ENCODE data around the gene SIRT3.

DNA sequence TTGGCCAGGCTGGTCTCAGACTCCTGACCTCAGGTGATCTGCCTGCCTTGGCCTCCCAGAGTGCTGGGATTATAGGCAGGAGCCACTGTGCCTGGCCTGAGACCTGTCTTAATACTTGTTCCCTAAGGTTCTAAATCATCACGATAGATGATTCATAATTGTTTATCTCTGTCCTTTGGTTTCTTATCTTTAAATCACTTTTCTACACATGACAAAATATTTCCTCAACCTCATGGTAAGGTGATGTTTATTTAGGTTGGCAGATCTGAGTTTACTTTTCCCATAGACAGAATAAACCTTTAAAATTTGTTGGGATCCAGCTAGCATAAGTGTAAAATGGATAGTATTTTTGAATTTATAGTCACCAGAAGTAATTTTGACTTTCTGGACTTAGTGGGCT lies 4.2 kb upstream of the SIRT3 start:
- TF ChIP-seq ZNF19 (tag by site-specific recombination; IDR thresholded peaks at IDR 0.05; ENCODE audit: low read depth), result no peak
- TF ChIP-seq, protein P1, sequence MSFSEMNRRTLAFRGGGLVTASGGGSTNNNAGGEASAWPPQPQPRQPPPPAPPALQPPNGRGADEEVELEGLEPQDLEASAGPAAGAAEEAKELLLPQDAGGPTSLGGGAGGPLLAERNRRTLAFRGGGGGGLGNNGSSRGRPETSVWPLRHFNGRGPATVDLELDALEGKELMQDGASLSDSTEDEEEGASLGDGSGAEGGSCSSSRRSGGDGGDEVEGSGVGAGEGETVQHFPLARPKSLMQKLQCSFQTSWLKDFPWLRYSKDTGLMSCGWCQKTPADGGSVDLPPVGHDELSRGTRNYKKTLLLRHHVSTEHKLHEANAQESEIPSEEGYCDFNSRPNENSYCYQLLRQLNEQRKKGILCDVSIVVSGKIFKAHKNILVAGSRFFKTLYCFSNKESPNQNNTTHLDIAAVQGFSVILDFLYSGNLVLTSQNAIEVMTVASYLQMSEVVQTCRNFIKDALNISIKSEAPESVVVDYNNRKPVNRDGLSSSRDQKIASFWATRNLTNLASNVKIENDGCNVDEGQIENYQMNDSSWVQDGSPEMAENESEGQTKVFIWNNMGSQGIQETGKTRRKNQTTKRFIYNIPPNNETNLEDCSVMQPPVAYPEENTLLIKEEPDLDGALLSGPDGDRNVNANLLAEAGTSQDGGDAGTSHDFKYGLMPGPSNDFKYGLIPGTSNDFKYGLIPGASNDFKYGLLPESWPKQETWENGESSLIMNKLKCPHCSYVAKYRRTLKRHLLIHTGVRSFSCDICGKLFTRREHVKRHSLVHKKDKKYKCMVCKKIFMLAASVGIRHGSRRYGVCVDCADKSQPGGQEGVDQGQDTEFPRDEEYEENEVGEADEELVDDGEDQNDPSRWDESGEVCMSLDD (tag by site-specific recombination; IDR thresholded peaks at IDR 0.05), result no peak
- TF ChIP-seq, protein P2, sequence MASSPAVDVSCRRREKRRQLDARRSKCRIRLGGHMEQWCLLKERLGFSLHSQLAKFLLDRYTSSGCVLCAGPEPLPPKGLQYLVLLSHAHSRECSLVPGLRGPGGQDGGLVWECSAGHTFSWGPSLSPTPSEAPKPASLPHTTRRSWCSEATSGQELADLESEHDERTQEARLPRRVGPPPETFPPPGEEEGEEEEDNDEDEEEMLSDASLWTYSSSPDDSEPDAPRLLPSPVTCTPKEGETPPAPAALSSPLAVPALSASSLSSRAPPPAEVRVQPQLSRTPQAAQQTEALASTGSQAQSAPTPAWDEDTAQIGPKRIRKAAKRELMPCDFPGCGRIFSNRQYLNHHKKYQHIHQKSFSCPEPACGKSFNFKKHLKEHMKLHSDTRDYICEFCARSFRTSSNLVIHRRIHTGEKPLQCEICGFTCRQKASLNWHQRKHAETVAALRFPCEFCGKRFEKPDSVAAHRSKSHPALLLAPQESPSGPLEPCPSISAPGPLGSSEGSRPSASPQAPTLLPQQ (tag by site-specific recombination; IDR thresholded peaks at IDR 0.05), result no peak
- no peak for TF ChIP-seq KLF16 (tag by site-specific recombination; IDR thresholded peaks at IDR 0.05)
- TF ChIP-seq, protein P3, sequence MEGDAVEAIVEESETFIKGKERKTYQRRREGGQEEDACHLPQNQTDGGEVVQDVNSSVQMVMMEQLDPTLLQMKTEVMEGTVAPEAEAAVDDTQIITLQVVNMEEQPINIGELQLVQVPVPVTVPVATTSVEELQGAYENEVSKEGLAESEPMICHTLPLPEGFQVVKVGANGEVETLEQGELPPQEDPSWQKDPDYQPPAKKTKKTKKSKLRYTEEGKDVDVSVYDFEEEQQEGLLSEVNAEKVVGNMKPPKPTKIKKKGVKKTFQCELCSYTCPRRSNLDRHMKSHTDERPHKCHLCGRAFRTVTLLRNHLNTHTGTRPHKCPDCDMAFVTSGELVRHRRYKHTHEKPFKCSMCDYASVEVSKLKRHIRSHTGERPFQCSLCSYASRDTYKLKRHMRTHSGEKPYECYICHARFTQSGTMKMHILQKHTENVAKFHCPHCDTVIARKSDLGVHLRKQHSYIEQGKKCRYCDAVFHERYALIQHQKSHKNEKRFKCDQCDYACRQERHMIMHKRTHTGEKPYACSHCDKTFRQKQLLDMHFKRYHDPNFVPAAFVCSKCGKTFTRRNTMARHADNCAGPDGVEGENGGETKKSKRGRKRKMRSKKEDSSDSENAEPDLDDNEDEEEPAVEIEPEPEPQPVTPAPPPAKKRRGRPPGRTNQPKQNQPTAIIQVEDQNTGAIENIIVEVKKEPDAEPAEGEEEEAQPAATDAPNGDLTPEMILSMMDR (tag by site-specific recombination; IDR thresholded peaks at IDR 0.05), result no peak
- TF ChIP-seq ZNF221 (tag by site-specific recombination; IDR thresholded peaks at IDR 0.05; ENCODE audit: borderline replicate concordance), result no peak
- TF ChIP-seq ZNF211 (tag by site-specific recombination; IDR thresholded peaks at IDR 0.05; ENCODE audit: low read depth), result no peak
- TF ChIP-seq, protein P4, sequence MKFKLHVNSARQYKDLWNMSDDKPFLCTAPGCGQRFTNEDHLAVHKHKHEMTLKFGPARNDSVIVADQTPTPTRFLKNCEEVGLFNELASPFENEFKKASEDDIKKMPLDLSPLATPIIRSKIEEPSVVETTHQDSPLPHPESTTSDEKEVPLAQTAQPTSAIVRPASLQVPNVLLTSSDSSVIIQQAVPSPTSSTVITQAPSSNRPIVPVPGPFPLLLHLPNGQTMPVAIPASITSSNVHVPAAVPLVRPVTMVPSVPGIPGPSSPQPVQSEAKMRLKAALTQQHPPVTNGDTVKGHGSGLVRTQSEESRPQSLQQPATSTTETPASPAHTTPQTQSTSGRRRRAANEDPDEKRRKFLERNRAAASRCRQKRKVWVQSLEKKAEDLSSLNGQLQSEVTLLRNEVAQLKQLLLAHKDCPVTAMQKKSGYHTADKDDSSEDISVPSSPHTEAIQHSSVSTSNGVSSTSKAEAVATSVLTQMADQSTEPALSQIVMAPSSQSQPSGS (tag by site-specific recombination; IDR thresholded peaks at IDR 0.05; ENCODE audit: low read depth), result no peak
- no peak for TF ChIP-seq ZNF626 (tag by site-specific recombination; IDR thresholded peaks at IDR 0.05)
- TF ChIP-seq, protein P5, sequence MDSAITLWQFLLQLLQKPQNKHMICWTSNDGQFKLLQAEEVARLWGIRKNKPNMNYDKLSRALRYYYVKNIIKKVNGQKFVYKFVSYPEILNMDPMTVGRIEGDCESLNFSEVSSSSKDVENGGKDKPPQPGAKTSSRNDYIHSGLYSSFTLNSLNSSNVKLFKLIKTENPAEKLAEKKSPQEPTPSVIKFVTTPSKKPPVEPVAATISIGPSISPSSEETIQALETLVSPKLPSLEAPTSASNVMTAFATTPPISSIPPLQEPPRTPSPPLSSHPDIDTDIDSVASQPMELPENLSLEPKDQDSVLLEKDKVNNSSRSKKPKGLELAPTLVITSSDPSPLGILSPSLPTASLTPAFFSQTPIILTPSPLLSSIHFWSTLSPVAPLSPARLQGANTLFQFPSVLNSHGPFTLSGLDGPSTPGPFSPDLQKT (IDR thresholded peaks at IDR 0.05; ENCODE audit: borderline replicate concordance, low read depth, low read length), result no peak
- TF ChIP-seq, protein P6, sequence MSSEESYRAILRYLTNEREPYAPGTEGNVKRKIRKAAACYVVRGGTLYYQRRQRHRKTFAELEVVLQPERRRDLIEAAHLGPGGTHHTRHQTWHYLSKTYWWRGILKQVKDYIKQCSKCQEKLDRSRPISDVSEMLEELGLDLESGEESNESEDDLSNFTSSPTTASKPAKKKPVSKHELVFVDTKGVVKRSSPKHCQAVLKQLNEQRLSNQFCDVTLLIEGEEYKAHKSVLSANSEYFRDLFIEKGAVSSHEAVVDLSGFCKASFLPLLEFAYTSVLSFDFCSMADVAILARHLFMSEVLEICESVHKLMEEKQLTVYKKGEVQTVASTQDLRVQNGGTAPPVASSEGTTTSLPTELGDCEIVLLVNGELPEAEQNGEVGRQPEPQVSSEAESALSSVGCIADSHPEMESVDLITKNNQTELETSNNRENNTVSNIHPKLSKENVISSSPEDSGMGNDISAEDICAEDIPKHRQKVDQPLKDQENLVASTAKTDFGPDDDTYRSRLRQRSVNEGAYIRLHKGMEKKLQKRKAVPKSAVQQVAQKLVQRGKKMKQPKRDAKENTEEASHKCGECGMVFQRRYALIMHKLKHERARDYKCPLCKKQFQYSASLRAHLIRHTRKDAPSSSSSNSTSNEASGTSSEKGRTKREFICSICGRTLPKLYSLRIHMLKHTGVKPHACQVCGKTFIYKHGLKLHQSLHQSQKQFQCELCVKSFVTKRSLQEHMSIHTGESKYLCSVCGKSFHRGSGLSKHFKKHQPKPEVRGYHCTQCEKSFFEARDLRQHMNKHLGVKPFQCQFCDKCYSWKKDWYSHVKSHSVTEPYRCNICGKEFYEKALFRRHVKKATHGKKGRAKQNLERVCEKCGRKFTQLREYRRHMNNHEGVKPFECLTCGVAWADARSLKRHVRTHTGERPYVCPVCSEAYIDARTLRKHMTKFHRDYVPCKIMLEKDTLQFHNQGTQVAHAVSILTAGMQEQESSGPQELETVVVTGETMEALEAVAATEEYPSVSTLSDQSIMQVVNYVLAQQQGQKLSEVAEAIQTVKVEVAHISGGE (tag by site-specific recombination; conservative IDR thresholded peaks at IDR 0.05; ENCODE audit: low read depth), result no peak
- TF ChIP-seq ZNF24 (tag by site-specific recombination; IDR thresholded peaks at IDR 0.05), result no peak
- TF ChIP-seq, protein P7, sequence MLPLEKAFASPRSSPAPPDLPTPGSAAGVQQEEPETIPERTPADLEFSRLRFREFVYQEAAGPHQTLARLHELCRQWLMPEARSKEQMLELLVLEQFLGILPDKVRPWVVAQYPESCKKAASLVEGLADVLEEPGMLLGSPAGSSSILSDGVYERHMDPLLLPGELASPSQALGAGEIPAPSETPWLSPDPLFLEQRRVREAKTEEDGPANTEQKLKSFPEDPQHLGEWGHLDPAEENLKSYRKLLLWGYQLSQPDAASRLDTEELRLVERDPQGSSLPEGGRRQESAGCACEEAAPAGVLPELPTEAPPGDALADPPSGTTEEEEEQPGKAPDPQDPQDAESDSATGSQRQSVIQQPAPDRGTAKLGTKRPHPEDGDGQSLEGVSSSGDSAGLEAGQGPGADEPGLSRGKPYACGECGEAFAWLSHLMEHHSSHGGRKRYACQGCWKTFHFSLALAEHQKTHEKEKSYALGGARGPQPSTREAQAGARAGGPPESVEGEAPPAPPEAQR (tag by site-specific recombination; IDR thresholded peaks at IDR 0.05), result no peak
